GM19023 (cell line): ENCODE data around the gene PNMT.
A peak's percentile ranks its signal among the peaks of the same experiment; 100 is the strongest.
"Not testable (repeated sequence)": the region's sequence is repeated elsewhere in the genome, so short reads cannot be mapped to it uniquely, and the experiment has no call there.

Experiments
- ATAC-seq: cut with Tn5 transposase; IDR thresholded peaks from one replicate; pipeline ENCODE4 v1.9.1; 2021; ENCODE audit warnings: mild to moderate bottlenecking, moderate library complexity; ENCODE audit not compliant: unreplicated experiment

PNMT gene

GRCh38 chr17:39683295-39683939 is 15.2 kb downstream of the PNMT start:
- ATAC-seq = no peak

GRCh38 chr17:39684369-39685192 is 16.3 kb downstream of the PNMT start:
- ATAC-seq = no peak

DNA sequence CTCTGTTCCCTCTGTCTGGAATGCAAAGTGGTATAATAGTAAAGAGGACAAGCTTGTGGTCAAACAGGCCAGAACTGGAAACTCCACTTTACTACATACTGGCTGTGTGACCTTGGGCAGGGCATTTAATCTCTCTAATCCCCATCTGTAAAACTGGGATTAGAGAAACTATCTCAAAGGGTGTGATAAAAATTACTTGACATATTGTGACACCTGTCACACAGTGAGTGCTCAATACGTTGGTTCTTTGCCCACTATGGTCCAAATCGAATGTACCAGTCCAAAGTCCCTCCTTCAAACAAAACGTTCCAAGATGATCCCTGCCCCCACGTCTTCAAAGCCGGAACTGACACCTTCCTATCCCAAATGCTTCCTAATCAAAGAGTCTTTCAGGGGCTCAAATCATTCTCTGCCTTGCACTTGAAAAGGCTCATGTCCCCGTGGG is 18.9 kb downstream of the PNMT start:
- ATAC-seq = no peak

DNA sequence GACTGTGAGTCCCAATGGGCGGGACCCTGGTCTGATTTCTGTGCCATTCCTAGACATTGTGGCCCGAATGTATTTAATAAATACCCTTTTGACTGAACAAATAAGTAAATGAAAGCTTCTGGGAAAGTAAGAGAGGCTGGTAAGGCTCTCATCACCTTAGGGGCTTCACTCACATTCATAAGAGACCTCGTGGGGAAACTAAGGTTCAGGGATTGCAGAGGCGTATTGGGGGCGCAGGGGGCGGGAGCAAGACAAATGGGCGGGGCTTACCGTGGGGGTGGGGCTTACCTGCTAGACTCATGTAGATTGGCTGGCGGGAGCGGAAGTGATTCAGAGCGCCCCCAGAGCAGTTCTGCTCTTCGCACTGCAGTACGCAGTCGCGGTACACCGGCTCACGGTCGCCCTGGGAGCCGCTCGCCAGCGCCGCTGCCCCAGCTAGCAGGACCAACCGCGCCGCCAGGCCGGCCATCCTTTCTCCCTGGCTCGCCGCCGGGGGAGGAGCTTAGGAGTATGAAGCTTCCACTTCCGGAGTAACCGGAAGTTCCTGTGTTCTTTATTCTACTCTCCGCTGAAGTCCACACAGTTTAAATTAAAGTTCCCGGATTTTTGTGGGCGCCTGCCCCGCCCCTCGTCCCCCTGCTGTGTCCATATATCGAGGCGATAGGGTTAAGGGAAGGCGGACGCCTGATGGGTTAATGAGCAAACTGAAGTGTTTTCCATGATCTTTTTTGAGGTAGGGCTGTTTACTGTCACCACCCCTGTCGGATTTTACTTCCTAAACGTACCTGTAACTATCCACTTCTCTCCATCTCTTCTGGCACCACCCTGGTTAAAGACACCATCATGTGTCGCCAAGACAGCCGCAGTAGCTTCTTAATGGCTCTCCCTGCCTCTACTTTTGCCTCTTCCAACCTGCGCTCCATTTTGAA is 19.6 kb downstream of the PNMT start, which contains the start of gene PGAP3:
Gene PGAP3 (minus strand): TSS at position 512 of the 929 bp plus-strand sequence. CDS start 43 bp downstream, at position 469.
- peak; percentile 85 for ATAC-seq

DNA sequence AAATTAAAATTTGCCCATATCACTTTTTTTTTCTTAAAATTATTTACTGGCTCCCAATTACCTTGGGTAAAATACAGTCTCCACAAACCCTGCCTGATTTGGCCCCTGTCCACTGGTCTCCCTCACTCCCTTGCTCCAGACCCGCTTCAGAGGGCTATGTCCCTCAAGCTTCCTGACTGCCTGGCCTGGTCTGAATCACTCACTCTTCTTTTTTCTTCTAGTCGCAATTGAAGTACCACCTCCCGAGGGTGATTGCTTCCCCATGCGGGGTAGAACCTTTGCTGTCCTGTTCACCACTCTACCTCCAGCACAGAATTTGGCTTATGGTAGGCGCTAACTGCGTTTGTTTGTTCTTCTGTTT is 20.2 kb downstream of the PNMT start:
- no peak for ATAC-seq

GRCh38 chr17:39688945-39689344 is 20.7 kb downstream of the PNMT start:
- ATAC-seq = no peak

- no peak for ATAC-seq
These were observed 26.3 kb downstream of the PNMT start for GRCh38 chr17:39694593-39694992.

DNA sequence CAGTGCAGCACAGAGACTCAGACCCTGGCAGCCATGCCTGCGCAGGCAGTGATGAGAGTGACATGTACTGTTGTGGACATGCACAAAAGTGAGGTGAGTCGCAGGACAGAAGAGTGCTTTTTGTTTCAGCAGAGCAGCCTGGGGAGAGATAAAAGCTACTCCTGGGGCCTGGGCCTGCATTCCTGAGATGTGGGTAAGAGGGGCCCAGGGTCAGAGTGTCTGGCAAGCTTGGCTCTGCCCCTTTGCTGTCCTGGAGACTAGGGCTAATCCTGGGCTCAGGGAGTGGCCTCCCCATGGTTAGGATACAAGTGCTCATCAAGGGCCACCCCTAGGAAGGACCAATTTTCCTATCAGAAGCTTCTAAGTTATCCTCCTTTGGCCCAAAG is 26.8 kb downstream of the PNMT start:
- no peak for ATAC-seq

DNA sequence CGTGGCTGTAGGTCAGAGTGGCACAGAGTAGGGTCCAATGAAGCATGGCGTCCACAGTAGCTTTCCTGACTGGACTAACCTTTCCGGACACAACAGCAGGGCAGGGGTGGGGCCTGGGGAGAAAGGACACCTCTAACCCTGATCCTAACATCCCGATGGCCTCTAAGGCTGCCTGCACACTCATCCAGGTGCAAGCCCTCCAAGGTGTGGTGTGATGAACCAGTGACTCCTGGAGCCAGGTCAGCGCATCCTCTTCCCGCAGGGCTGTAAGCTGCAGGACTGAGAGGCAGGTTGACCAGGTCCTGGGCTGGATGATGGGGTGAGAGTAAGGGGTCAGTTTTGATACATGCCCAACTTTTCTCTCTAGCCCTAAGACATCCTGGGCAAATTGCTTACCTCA is 28.5 kb downstream of the PNMT start:
- no peak for ATAC-seq

GRCh38 chr17:39697961-39698360 is 29.7 kb downstream of the PNMT start:
- ATAC-seq = no peak

DNA sequence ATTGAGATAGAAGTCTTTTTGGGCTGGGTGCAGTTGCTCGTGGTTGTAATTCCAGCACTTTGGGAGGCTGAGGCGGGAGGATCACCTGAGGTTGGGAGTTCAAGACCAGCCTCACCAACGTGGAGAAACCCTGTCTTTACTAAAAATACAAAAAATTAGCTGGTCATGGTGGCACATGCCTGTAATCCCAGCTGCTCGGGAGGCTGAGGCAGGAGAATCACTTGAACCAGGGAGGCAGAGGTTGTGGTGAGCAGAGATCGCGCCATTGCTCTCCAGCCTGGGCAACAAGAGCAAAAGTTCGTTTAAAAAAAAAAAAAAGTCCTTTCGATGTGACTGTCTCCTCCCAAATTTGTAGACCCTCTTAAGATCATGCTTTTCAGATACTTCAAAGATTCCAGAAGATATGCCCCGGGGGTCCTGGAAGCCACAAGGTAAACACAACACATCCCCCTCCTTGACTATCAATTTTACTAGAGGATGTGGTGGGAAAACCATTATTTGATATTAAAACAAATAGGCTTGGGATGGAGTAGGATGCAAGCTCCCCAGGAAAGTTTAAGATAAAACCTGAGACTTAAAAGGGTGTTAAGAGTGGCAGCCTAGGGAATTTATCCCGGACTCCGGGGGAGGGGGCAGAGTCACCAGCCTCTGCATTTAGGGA is 31.0 kb downstream of the PNMT start:
- not testable (repeated sequence) for ATAC-seq

DNA sequence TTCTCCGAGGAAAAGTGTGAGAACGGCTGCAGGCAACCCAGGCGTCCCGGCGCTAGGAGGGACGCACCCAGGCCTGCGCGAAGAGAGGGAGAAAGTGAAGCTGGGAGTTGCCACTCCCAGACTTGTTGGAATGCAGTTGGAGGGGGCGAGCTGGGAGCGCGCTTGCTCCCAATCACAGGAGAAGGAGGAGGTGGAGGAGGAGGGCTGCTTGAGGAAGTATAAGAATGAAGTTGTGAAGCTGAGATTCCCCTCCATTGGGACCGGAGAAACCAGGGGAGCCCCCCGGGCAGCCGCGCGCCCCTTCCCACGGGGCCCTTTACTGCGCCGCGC is 31.5 kb downstream of the PNMT start, which contains the start of gene ERBB2:
Gene ERBB2 (plus strand): TSS at position 247 of the 330 bp plus-strand sequence. CDS start 175 bp downstream, outside the sequence.
- ATAC-seq = no peak

DNA sequence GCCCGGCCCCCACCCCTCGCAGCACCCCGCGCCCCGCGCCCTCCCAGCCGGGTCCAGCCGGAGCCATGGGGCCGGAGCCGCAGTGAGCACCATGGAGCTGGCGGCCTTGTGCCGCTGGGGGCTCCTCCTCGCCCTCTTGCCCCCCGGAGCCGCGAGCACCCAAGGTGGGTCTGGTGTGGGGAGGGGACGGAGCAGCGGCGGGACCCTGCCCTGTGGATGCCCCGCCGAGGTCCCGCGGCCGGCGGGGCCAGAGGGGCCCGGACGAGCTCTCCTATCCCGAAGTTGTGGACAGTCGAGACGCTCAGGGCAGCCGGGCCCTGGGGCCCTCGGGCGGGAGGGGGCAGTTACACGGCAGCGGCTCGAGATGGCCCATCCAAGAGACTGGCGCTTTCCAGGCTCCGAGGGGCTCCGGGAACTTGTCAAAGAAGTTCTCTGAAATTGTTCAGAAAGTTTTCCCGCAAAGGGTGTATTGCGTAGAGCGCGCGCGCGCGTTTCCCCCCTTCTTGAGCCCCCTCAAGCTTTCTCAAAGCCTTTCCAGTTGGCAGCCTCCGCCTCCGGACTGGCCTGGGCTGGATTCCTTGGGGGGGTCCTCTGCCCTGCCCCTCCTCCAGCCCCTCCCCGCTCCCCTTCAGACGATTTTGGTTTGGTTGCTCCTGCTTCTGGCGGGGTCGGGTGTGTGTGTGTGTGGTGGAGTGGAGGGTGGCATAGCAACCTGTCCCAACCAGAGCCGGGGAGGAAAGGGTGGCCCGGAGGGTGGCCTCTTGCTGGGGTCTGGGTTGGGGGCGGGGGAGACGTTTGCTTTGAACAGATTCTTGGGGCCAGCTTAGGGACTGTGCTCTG is 32.1 kb downstream of the PNMT start:
- ATAC-seq = no peak

GRCh38 chr17:39701012-39701783 is 32.9 kb downstream of the PNMT start:
- no peak for ATAC-seq

DNA sequence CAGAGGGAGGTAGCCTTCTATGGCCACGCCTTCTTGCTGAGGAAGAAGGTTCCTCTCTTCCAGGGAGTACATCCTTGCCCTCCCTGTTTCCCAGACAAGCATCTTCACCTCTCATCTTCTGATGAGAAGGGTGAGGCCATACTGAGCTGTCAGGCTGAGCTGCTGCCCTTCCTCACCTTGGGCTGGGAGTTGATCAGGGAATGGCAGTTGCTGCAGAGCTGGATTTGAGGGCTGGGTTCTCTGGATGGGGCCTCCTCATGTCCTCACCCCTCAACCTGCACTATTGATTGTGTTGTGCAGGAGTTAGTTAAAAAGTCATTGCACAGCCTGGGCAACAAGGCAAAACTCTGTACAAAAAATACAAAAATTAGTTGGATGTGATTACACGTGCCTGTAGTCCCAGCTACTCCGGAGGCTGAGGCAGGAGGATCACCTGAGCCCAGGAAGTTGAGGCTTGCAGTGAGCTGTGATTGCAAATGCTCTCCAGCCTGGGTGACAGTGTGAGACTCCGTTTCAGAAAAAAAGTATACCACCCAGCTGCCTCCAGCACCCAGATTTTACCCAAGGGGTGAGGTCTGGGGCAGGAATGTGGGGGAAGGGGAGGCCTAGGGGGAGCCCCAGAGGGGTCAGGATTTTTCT is 33.6 kb downstream of the PNMT start:
- ATAC-seq = no peak

GRCh38 chr17:39702901-39703893 is 34.9 kb downstream of the PNMT start:
- ATAC-seq = no peak

DNA sequence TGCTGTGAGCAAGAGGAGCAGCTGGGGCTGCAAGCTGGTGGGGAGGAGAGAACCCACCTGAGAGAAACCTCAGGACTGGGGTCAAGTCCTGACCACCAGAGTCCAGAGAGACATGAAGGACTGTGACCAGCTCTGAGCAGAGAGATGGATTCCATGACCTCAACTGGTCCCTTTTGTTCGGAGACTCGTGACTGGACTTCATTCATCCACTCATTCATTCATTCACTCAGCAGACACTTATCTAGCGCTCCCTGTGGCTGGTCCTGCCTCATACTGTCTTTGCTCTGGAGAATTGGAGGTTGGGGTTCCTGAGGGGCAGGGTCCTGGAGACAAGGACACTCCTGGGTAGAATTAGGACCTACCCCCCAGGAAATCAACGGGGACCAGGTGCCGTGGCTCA is 35.7 kb downstream of the PNMT start:
- ATAC-seq = no peak
